ENCODE measurements around the gene DLGAP4.

- TF ChIP-seq POLR2AphosphoS5 (IDR thresholded peaks at IDR 0.05) (no peak), CTCF (IDR thresholded peaks at IDR 0.05 in 8 of 11, conservative IDR thresholded peaks at IDR 0.05 in 3 of 11) (no peak)
Observed at GRCh38 chr20:36544134-36545018, 238.2 kb downstream of the DLGAP4 start.
